Gastroesophageal sphincter (tissue), 4 donors: ENCODE measurements around the gene PRIMPOL. TPM values are rescaled to one million over a fixed set of nuclear protein-coding genes. Genes with fewer than 3 reads are reported as not detected.
"Not testable (repeated sequence)": the region's sequence is repeated elsewhere in the genome, so short reads cannot be mapped to it uniquely, and the experiment has no call there.

Experiments used
- ATAC-seq: fragments of 150-250 bp; one replicate; pipeline ENCODE4 v1.9.1; 2016; ENCODE audit warnings: mild to moderate bottlenecking, moderate library complexity
- H3K27ac ChIP-seq, 4 donors: fragments of 200-600 bp; sonication (generic) in 3 of 4; 1 replicate in 3 of 4; 2 replicates in 1 of 4; pipeline ENCODE4 v1.5.1; 2016 to 2019
- H3K27me3 ChIP-seq: fragments of 200-600 bp; sonication (generic); one replicate; pipeline ENCODE4 v1.5.1; 2019
- H3K36me3 ChIP-seq, 2 donors: fragments of 200-600 bp; sonication (generic); one replicate each; pipeline ENCODE4 v1.5.1; 2019; ENCODE audit warnings: control low read depth in 1 of 2
- H3K4me1 ChIP-seq, 3 donors: fragments of 200-600 bp; sonication (generic); 1 replicate in 2 of 3; 2 replicates in 1 of 3; pipeline ENCODE4 v1.5.1; 2016 to 2019; ENCODE audit warnings: control low read depth in 2 of 3
- H3K4me3 ChIP-seq, 2 donors: fragments of 200-600 bp; sonication (generic); one replicate each; pipeline ENCODE4 v1.5.1; 2019; ENCODE audit warnings: mild to moderate bottlenecking in 1 of 2, moderate library complexity in 1 of 2
- H3K9me3 ChIP-seq, 3 donors: fragments of 200-600 bp; sonication (generic); one replicate each; pipeline ENCODE4 v1.5.1; 2017 to 2019; ENCODE audit warnings: control low read depth in 2 of 3
- EP300 ChIP-seq: sonication (generic); formaldehyde crosslinking; IDR thresholded peaks from one replicate; pipeline ENCODE4 v1.6.1; 2017; ENCODE audit warnings: antibody characterized with exemption, mild to moderate bottlenecking
- POLR2A ChIP-seq, 2 donors: fragments of 450-650 bp; IDR thresholded peaks; one replicate each; pipeline ENCODE4 v1.6.1; 2017; ENCODE audit warnings: antibody characterized with exemption in 2 of 2, mild to moderate bottlenecking in 2 of 2, moderate library complexity in 1 of 2
- POLR2AphosphoS5 ChIP-seq: sonication (generic); formaldehyde crosslinking; IDR thresholded peaks from one replicate; pipeline ENCODE4 v1.6.1; 2017; ENCODE audit warnings: antibody characterized with exemption
- WGBS, 2 donors: methylation state at CpG; one replicate each; pipeline ENCODE4 v1.1.5; 2018; ENCODE audit warnings: low coverage in 1 of 2; 5-methylcytosine and 5-hydroxymethylcytosine counted together
- total RNA-seq, 4 donors: library from RNA; depleted of rRNA; stranded (reverse); fragments of >200 nt; gene quantifications; one replicate each; pipeline ENCODE4 v1.1.0, GENCODE V29; 2016
- TF ChIP-seq, protein P1 (sequence below), 4 experiments: fragments of 200-600 bp in 2 of 4; fragments of 450-650 bp in 2 of 4; sonication (generic) in 1 of 4; IDR thresholded peaks; one replicate each; pipeline ENCODE4 v1.5.1; 2017 to 2019; ENCODE audit warnings: antibody characterized with exemption in 4 of 4, mild to moderate bottlenecking in 2 of 4, moderate library complexity in 2 of 4

The PRIMPOL gene, protein sequence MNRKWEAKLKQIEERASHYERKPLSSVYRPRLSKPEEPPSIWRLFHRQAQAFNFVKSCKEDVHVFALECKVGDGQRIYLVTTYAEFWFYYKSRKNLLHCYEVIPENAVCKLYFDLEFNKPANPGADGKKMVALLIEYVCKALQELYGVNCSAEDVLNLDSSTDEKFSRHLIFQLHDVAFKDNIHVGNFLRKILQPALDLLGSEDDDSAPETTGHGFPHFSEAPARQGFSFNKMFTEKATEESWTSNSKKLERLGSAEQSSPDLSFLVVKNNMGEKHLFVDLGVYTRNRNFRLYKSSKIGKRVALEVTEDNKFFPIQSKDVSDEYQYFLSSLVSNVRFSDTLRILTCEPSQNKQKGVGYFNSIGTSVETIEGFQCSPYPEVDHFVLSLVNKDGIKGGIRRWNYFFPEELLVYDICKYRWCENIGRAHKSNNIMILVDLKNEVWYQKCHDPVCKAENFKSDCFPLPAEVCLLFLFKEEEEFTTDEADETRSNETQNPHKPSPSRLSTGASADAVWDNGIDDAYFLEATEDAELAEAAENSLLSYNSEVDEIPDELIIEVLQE
- total RNA-seq: 10 to 100 TPM; 14.2 to 21.6 (median 16.9) TPM

DNA sequence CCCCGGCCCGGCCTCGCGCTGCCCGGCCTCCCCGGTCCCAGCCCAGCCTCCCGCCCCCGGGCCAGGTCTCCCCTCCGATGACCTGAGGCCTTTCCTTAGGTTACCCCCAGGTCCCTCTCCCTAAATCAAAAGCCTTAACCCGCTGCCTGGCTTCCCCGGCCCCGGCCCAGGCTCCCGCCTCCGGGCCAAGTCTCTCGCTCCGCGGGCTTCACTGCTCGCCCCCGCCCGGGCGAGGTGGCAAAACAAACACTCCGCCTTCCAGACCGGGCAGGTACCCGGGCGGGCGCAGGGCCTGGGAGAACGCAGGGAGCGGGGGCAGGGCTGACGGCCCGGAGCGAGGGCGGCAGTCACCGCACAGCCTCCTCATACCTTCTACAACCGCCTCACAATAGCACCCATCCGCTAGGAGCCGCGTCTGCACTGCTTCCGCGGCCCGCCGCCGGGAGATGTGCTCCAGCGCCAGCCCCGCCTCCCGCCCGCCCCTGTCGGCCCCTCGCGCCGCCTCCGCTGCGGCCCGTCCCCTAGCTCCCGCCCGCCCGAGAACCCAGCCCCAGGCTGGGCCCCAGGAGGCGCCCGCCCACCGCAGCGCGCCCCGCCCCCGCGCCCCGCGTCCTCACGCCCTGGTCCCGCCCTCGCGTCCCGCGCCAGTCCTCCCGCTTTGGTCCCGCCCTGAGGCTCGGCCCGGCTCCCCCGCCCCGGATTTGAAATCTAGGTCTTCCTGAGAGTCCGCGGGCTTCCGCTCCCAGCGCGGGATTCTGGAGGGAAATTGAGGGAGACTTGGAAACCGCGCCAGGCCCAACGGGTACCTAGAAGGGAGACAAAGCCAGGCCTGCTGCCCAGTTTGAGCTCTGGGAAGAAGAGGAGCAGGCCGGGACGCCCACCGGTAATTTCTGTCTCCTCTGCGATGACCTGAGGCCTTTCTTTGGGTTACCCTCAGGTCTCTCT, at the start of gene PRIMPOL, which contains the start of gene CASP3:
TSS of gene PRIMPOL (plus strand) at position 713 of the 945 bp plus-strand sequence. CDS start 7,403 bp downstream, outside the sequence.
TSS of gene CASP3 (minus strand) at position 422 of the 945 bp plus-strand sequence. CDS start 10,994 bp downstream, outside the sequence.
- peak; percentile 98 for ATAC-seq
- TF ChIP-seq POLR2A (IDR thresholded peaks at IDR 0.05) (peak; percentile 93 to 94), EP300 (no peak), POLR2AphosphoS5 (peak; percentile 96)
- TF ChIP-seq, protein P1, sequence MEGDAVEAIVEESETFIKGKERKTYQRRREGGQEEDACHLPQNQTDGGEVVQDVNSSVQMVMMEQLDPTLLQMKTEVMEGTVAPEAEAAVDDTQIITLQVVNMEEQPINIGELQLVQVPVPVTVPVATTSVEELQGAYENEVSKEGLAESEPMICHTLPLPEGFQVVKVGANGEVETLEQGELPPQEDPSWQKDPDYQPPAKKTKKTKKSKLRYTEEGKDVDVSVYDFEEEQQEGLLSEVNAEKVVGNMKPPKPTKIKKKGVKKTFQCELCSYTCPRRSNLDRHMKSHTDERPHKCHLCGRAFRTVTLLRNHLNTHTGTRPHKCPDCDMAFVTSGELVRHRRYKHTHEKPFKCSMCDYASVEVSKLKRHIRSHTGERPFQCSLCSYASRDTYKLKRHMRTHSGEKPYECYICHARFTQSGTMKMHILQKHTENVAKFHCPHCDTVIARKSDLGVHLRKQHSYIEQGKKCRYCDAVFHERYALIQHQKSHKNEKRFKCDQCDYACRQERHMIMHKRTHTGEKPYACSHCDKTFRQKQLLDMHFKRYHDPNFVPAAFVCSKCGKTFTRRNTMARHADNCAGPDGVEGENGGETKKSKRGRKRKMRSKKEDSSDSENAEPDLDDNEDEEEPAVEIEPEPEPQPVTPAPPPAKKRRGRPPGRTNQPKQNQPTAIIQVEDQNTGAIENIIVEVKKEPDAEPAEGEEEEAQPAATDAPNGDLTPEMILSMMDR (IDR thresholded peaks at IDR 0.05): peak in 3 of 4 experiments; percentile 26 to 48 (median 32)
- peak within 1 kb of the TSS; percentile 94 to 99 (median 96) for H3K27ac ChIP-seq
- H3K4me3 ChIP-seq: peak within 1 kb of the TSS; percentile 65 to 88
- peaks cover 11 to 60% (median 21%) of the 10 kb centered on the region in 3 donors for H3K4me1 ChIP-seq
- no peaks in the 10 kb centered on the region for H3K27me3 ChIP-seq
- no CpG with 5 or more reads among the region's 90 CpGs for WGBS, 2 donors
- H3K9me3 ChIP-seq: no peaks in the 10 kb centered on the region
- H3K36me3 ChIP-seq: peaks cover 0 to 5% of the 10 kb centered on the region in 2 donors

DNA sequence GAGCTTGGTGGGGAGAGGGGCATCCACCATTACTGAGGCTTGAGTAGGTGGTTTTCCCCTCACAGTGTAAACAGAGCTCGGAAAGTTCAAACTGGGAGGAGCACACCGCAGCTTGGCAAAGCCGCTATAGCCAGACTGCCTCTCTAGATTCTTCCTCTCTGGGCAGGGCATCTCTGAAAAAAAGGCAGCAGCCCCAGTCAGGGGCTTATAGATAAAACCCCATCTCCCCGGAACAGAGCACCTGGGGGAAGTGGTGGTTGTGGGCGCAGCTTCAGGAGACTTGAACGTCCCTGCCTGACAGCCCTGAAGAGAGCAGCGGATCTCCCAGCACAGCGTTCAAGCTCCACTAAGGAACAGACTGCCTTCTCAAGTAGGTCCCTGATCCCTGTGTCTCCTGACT, 48.6 kb upstream of the PRIMPOL start:
- not testable (repeated sequence) for H3K4me1 ChIP-seq, H3K27ac ChIP-seq, H3K36me3 ChIP-seq, H3K4me3 ChIP-seq, ATAC-seq
- 100% methylated on average over 1 of the region's 8 CpGs; no CpG with 5 or more reads in 1 of the 2 donors for WGBS, 2 donors
- peaks cover 16% of the 10 kb centered on the region for H3K27me3 ChIP-seq
- peaks cover 0 to 29% (median 0%) of the 10 kb centered on the region in 3 donors for H3K9me3 ChIP-seq

DNA sequence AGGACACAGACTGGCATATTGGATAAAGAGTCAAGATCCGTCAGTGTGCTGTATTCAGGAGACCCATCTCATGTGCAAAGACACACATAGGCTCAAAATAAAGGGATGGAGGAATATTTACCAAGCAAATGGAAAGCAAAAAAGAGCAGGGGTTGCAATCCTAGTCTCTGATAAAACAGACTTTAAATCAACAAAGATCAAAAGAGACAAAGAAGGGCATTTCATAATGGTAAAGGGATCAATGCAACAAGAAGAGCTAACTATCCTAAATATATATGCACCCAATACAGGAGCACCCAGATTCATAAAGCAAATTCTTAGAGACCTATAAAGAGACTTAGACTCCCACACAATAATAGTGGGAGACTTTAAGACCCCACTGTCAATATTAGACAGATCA, 46.7 kb upstream of the PRIMPOL start:
- WGBS, 2 donors: 0% methylated on average over 1 of the region's 1 CpG
- H3K36me3 ChIP-seq, ATAC-seq, H3K27ac ChIP-seq, H3K4me1 ChIP-seq, H3K4me3 ChIP-seq: not testable (repeated sequence)
- Histone ChIP-seq H3K27me3 (peaks cover 16% of the 10 kb centered on the region), H3K9me3 (peaks cover 0 to 37% (median 0%) of the 10 kb centered on the region in 3 donors)

DNA sequence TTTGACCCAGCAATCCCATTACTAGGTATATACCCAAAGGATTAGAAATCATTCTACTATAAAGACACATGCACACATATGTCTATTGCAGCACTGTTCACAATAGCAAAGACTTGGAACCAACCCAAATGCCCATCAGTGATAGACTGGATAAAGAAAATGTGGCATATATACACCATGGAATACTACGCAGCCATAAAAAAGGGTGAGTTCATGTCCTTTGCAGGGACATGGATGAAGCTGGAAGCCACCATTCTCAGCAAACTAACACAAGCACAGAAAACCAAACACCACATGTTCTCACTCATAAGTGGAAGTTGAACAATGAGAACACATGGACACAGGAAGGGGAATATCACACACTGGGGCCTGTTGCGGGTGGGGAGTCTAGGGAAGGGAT, 42.1 kb upstream of the PRIMPOL start:
- ATAC-seq, H3K36me3 ChIP-seq, H3K4me1 ChIP-seq, H3K27me3 ChIP-seq, H3K27ac ChIP-seq, H3K4me3 ChIP-seq: not testable (repeated sequence)
- peaks cover 0 to 37% (median 0%) of the 10 kb centered on the region in 3 donors for H3K9me3 ChIP-seq
- 89 to 95% methylated on average over 2 of the region's 2 CpGs for WGBS, 2 donors

DNA sequence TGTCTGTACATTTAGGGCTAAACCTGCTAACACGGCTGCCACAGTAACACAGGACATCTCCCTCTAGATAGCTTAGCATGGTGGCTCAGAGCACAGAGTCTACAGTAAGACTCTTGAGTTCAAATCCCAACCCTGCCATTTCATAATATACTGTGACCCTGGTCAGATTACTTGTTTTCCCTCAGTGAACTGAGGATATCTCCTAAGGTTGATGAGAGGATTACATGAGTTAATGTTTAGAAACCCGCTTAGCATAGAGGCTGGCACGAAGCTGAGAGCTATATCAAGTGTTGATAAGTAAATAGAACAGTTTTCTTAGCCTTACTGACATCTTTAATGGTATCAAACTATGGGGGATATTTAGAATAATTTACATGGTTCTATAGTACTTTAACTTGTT, 37.5 kb upstream of the PRIMPOL start:
- Histone ChIP-seq H3K9me3 (no peaks in the 10 kb centered on the region), H3K36me3 (no peaks in the 10 kb centered on the region), H3K27me3 (no peaks in the 10 kb centered on the region), H3K27ac (no peak overlapping the region), H3K4me1 (no peaks in the 10 kb centered on the region), H3K4me3 (no peak overlapping the region)
- 91 to 97% methylated on average over 3 of the region's 3 CpGs for WGBS, 2 donors
- TF ChIP-seq POLR2A (IDR thresholded peaks at IDR 0.05) (no peak), EP300 (no peak), POLR2AphosphoS5 (no peak)
- TF ChIP-seq, protein P1 (IDR thresholded peaks at IDR 0.05): no peak
- no peak for ATAC-seq

DNA sequence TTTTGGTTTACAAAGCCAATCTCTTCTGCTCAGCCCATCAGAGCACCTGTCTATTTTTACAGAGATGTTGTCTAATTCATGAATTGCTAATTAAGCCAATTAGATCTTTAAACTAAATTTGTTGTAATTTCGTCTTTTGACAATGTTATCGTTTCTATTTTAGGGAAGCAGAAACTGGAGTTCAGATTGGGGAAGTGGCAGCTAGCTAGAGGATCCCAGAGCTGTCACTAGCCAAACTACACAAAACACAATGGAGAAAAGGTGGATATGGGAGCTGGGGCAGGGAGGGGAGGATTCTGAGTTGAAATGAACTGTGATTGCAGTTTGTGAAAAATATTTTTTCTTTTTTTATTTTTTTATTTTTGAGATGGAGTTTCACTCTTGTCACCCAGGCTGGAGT, 36.1 kb upstream of the PRIMPOL start:
- H3K36me3 ChIP-seq: no peaks in the 10 kb centered on the region
- H3K27me3 ChIP-seq: no peaks in the 10 kb centered on the region
- no peak overlapping the region for H3K4me3 ChIP-seq
- no peaks in the 10 kb centered on the region for H3K9me3 ChIP-seq
- no peak for TF ChIP-seq EP300
- TF ChIP-seq, protein P1 (IDR thresholded peaks at IDR 0.05): no peak
- TF ChIP-seq POLR2AphosphoS5: no peak
- TF ChIP-seq POLR2A (IDR thresholded peaks at IDR 0.05): no peak
- H3K4me1 ChIP-seq: no peaks in the 10 kb centered on the region
- 94% methylated on average over 2 of the region's 2 CpGs; no CpG with 5 or more reads in 1 of the 2 donors for WGBS, 2 donors
- ATAC-seq: no peak
- no peak overlapping the region for H3K27ac ChIP-seq
